HFFc6 (cell line): ENCODE data around the gene PRPF6. TPM values are rescaled to one million over a fixed set of nuclear protein-coding genes. Genes with fewer than 3 reads are reported as not detected.

ENCODE experiments used
- DNase-seq: peaks from one replicate; pipeline ENCODE4 v3.0.0-alpha.2; 2018
- H3K27ac Mint-ChIP-seq: 2 replicates; pipeline ENCODE4 v1.8.0; 2020; ENCODE audit warnings: mild to moderate bottlenecking, mixed read lengths
- H3K27me3 Mint-ChIP-seq: 2 replicates; pipeline ENCODE4 v1.8.0; 2021; ENCODE audit warnings: mild to moderate bottlenecking, moderate library complexity, mixed read lengths; ENCODE audit not compliant: insufficient read depth
- H3K36me3 Mint-ChIP-seq: 2 replicates; pipeline ENCODE4 v1.8.0; 2021; ENCODE audit warnings: low read depth, mixed read lengths
- H3K4me1 Mint-ChIP-seq: 2 replicates; pipeline ENCODE4 v1.8.0; 2020; ENCODE audit warnings: low read depth, mixed read lengths
- H3K4me3 Mint-ChIP-seq: 2 replicates; pipeline ENCODE4 v1.8.0; 2020; ENCODE audit warnings: mild to moderate bottlenecking, moderate library complexity, mixed read lengths
- H3K9me3 Mint-ChIP-seq: 2 replicates; pipeline ENCODE4 v1.8.0; 2020; ENCODE audit warnings: mild to moderate bottlenecking, mixed read lengths
- CTCF ChIP-seq: fragments of 200-600 bp; sonication (generic); IDR thresholded peaks from 2 replicates; pipeline ENCODE4 v1.5.0; 2021; ENCODE audit warnings: antibody characterized with exemption, mild to moderate bottlenecking
- total RNA-seq, 6 experiments: library from RNA; stranded (reverse); fragmentation: NEBNext Ultra II Directional; extraction: Animal tissue kit (Norgen Biotek cat#: 25700); gene quantifications; 2 replicates in 1 of 6; 3 replicates in 5 of 6; pipeline ENCODE4 v1.2.3, GENCODE V29; 2021

The PRPF6 gene
- total RNA-seq, 6 experiments from 2014 or later: 70.7 to 73.2 (median 72.9) TPM

GRCh38 chr20:64039293-64040160, 58.6 kb downstream of the PRPF6 start:
- no peak overlapping the region for H3K27ac Mint-ChIP-seq
- H3K36me3 Mint-ChIP-seq: no peaks in the 10 kb centered on the region; the same call in 1 of the 2 replicates
- DNase-seq: no peak
- peaks cover 7% of the 10 kb centered on the region for H3K4me1 Mint-ChIP-seq
- peaks cover 26% of the 10 kb centered on the region for H3K27me3 Mint-ChIP-seq
- no peaks in the 10 kb centered on the region for H3K9me3 Mint-ChIP-seq
- peak overlapping the region; percentile 59; the same call in 1 of the 2 replicates for H3K4me3 Mint-ChIP-seq
- TF ChIP-seq CTCF: no peak

GRCh38 chr20:64040231-64041039, 59.5 kb downstream of the PRPF6 start:
- no peak overlapping the region for H3K4me3 Mint-ChIP-seq
- H3K9me3 Mint-ChIP-seq: no peaks in the 10 kb centered on the region
- H3K27ac Mint-ChIP-seq: no peak overlapping the region
- peaks cover 26% of the 10 kb centered on the region for H3K27me3 Mint-ChIP-seq
- DNase-seq: no peak
- peaks cover 15% of the 10 kb centered on the region for H3K4me1 Mint-ChIP-seq
- no peaks in the 10 kb centered on the region for H3K36me3 Mint-ChIP-seq
- TF ChIP-seq CTCF: no peak

GRCh38 chr20:64041040-64041780, 60.3 kb downstream of the PRPF6 start:
- Mint-ChIP-seq H3K4me1 (peaks cover 15% of the 10 kb centered on the region), H3K27me3 (peaks cover 26% of the 10 kb centered on the region), H3K9me3 (no peaks in the 10 kb centered on the region), H3K27ac (no peak overlapping the region), H3K36me3 (no peaks in the 10 kb centered on the region), H3K4me3 (no peak overlapping the region)
- no peak for TF ChIP-seq CTCF
- DNase-seq: no peak

DNA sequence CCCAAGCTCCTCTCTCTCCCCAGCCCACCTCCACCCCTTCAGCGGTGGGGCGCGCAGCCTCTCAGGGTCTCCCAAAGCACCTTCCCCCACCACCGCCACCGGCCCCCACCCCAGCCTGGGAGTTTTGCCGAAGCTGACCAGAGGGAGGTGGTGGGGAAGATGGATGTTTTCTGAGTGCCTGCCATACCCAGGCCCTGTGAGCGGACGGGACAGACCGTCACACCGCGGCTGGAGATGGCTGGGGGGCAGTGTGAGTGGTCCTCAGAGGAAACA, 60.8 kb downstream of the PRPF6 start:
- peaks cover 30% of the 10 kb centered on the region for H3K27me3 Mint-ChIP-seq
- no peak overlapping the region for H3K4me3 Mint-ChIP-seq
- no peak for DNase-seq
- TF ChIP-seq CTCF: no peak
- H3K27ac Mint-ChIP-seq: no peak overlapping the region
- H3K4me1 Mint-ChIP-seq: peaks cover 15% of the 10 kb centered on the region
- H3K9me3 Mint-ChIP-seq: no peaks in the 10 kb centered on the region
- H3K36me3 Mint-ChIP-seq: no peaks in the 10 kb centered on the region

DNA sequence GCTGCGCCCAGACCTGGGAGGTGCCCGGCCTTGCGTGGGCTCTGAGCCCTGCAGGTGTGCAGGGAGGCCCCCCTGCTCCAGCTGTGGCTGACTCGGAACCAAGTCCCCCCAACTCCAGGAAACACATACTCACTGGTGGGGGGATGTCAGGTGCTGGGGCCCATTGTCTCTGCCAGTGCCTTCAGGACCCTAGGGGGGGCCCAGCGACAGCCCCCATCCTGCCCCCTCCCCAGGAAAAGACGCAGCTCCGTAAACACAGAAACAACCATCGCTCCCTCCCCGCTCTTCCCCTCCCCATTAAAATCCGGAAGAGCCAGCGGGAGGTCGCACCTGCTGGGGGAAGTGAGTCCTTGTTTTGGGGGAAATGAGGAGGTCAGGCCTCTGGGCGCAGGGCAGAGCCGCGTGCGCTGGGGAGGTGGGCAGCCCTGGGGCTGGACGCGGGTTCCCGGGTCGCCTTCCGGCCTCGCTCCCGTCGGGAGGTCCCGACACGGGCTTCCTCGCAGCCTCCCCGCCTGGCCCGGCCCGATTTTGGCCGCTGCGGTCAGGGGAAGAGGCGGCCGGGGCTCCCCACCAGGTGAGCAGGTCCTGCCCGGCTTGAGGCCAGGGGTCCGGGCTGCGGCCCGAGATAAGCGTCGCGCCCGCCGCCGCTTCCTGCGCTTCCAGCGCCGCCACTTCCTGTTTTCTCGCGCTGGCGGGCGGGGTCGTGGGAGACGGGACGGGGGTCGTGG, 61.3 kb downstream of the PRPF6 start:
- Mint-ChIP-seq H3K9me3 (no peaks in the 10 kb centered on the region), H3K27ac (no peak overlapping the region), H3K4me1 (peaks cover 15% of the 10 kb centered on the region), H3K36me3 (no peaks in the 10 kb centered on the region), H3K27me3 (peaks cover 33% of the 10 kb centered on the region), H3K4me3 (no peak overlapping the region)
- DNase-seq: no peak
- TF ChIP-seq CTCF: no peak
